ENCODE data around the gene CDKN2C.
A peak's percentile ranks its signal among the peaks of the same experiment; 100 is the strongest.

DNA sequence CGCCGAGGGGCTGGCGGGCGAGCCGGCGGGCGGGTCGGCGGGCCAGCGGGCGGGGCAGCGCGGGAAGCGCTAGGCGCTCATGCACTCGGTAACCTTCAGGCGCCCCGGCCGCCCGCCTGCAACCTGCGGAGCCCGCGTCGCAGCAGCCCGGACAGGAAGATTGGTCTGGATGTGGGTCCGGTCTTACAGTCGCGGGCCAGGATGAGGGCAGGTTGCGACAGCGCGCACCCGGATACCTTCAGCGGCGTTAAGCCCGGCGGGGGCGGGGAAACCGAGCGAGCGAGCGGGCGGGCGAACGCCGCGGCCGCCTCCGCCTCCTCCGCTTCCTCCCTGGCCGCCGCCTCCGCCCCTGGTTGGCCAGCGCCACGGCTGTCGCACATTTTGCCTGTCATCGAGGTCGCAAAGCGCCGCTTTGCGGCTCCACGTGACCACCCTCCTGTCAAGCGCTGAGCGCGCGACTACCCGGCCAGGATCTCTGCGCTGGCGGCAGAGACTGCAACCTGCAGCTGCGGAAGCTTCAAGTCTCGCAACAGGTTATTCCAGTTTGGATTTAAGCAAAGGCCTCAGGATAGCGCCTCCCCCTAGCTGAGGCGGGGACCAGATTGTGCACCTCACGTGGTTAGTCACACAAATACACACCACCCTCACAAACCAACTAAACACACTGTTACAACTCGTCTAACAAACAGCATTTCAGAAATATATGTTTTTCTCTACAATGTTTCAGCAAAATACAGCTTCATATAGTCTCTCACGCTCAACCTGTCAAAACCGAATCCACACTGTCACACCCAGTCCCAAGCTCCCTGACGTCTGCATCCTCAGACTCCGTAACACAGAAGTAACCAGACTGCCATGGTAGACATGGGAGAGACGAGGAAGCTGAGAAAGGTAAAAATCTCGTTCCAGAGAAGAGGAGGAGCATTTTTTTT lies 9.9 kb upstream of the CDKN2C start, which contains the start of gene FAF1:
- TF ChIP-seq, protein P1, sequence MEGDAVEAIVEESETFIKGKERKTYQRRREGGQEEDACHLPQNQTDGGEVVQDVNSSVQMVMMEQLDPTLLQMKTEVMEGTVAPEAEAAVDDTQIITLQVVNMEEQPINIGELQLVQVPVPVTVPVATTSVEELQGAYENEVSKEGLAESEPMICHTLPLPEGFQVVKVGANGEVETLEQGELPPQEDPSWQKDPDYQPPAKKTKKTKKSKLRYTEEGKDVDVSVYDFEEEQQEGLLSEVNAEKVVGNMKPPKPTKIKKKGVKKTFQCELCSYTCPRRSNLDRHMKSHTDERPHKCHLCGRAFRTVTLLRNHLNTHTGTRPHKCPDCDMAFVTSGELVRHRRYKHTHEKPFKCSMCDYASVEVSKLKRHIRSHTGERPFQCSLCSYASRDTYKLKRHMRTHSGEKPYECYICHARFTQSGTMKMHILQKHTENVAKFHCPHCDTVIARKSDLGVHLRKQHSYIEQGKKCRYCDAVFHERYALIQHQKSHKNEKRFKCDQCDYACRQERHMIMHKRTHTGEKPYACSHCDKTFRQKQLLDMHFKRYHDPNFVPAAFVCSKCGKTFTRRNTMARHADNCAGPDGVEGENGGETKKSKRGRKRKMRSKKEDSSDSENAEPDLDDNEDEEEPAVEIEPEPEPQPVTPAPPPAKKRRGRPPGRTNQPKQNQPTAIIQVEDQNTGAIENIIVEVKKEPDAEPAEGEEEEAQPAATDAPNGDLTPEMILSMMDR (IDR thresholded peaks at IDR 0.05; ENCODE audit: poor library complexity): peak; percentile 14
- TF ChIP-seq EZH2 (IDR thresholded peaks at IDR 0.05; ENCODE audit: borderline replicate concordance) (no peak), EZH2phosphoT487 (IDR thresholded peaks at IDR 0.05; ENCODE audit: low read depth, severe bottlenecking, unreplicated experiment) (no peak)
